SU-DHL-6 (cell line): ENCODE results near the gene ADGRG2.

Source experiments
- H2AFZ ChIP-seq: fragments of 200-600 bp; sonication (generic); 2 replicates; pipeline ENCODE4 v1.6.1; 2014; ENCODE audit warnings: low read depth, mild to moderate bottlenecking, moderate library complexity, mixed read lengths, antibody characterized with exemption, low read length; ENCODE audit not compliant: severe bottlenecking
- H3F3A ChIP-seq: fragments of 200-600 bp; shearing (Covaris generic); 2 replicates; pipeline ENCODE4 v1.6.0; 2016; ENCODE audit warnings: antibody characterized with exemption, mild to moderate bottlenecking; ENCODE audit not compliant: insufficient read depth
- H3K27ac ChIP-seq: fragments of 200-600 bp; sonication (generic); 2 replicates; pipeline ENCODE4 v1.5.1; 2016; ENCODE audit warnings: low read depth, mild to moderate bottlenecking, low read length, moderate library complexity, mixed read lengths
- H3K27me3 ChIP-seq: fragments of 200-600 bp; sonication (generic), shearing (Covaris generic); 2 replicates; pipeline ENCODE4 v1.6.0; 2014; ENCODE audit warnings: mild to moderate bottlenecking, low read length
- H3K36me3 ChIP-seq: fragments of 200-600 bp; sonication (generic); 2 replicates; pipeline ENCODE4 v1.6.1; 2014; ENCODE audit warnings: mild to moderate bottlenecking, low read length, mixed read lengths
- H3K4me2 ChIP-seq: fragments of 300-600, 200-600 bp; shearing (Covaris generic), sonication (generic); 2 replicates; pipeline ENCODE4 v1.6.0; 2014; ENCODE audit warnings: low read length, low read depth, mild to moderate bottlenecking; ENCODE audit not compliant: poor library complexity, severe bottlenecking
- H3K4me3 ChIP-seq: fragments of 200-600 bp; sonication (generic); 2 replicates; pipeline ENCODE4 v1.5.1; 2014; ENCODE audit warnings: antibody characterized with exemption, low read length, mild to moderate bottlenecking, mixed read lengths; ENCODE audit not compliant: insufficient read depth, poor library complexity, severe bottlenecking
- H3K79me2 ChIP-seq: fragments of 200-600 bp; sonication (generic); 2 replicates; pipeline ENCODE4 v1.6.1; 2014; ENCODE audit warnings: mild to moderate bottlenecking, low read length, moderate library complexity; ENCODE audit not compliant: insufficient read depth
- H3K9ac ChIP-seq: fragments of 200-600 bp; sonication (generic); 2 replicates; pipeline ENCODE4 v1.7.0; 2014; ENCODE audit warnings: mild to moderate bottlenecking, low read length
- H3K9me2 ChIP-seq: fragments of 200-600 bp; sonication (generic); replicated peaks from 2 replicates; pipeline ENCODE4 v1.6.1; 2014; ENCODE audit warnings: low read length; ENCODE audit not compliant: insufficient read depth
- H3K9me3 ChIP-seq: fragments of 200-600 bp; sonication (generic); 2 replicates; pipeline ENCODE4 v1.6.1; 2014; ENCODE audit warnings: low read length, mixed read lengths; ENCODE audit not compliant: insufficient read depth
- H4K20me1 ChIP-seq: fragments of 200-600 bp; sonication (generic); 2 replicates; pipeline ENCODE4 v1.6.1; 2014; ENCODE audit warnings: low read depth, mild to moderate bottlenecking, antibody characterized with exemption, low read length, moderate library complexity, mixed read lengths
- CTCF ChIP-seq: fragments of 200-600 bp; sonication (generic); IDR thresholded peaks from one replicate; pipeline ENCODE4 v1.5.1; 2017; ENCODE audit warnings: antibody characterized with exemption, mild to moderate bottlenecking, low read length, moderate library complexity; ENCODE audit not compliant: insufficient read depth, poor library complexity, severe bottlenecking
- EZH2phosphoT487 ChIP-seq: fragments of 200-600 bp; sonication (generic), shearing (Covaris generic); conservative IDR thresholded peaks from 2 replicates; pipeline ENCODE4 v1.6.1; 2018; ENCODE audit warnings: mild to moderate bottlenecking, antibody characterized with exemption, low read length, moderate library complexity, mixed read lengths

Gene ADGRG2

GRCh38 chrX:18949291-18949943 is 172.9 kb downstream of the ADGRG2 start:
- Histone ChIP-seq H3K27me3 (no peaks in the 10 kb centered on the region), H3K79me2 (no peaks in the 10 kb centered on the region), H3K9me3 (no peaks in the 10 kb centered on the region), H2AFZ (no peak overlapping the region), H4K20me1 (no peaks in the 10 kb centered on the region), H3F3A (no peaks in the 10 kb centered on the region), H3K27ac (no peak overlapping the region), H3K9me2 (no peaks in the 10 kb centered on the region), H3K36me3 (no peaks in the 10 kb centered on the region), H3K4me3 (no peak overlapping the region), H3K9ac (no peak overlapping the region), H3K4me2 (no peak overlapping the region)
- TF ChIP-seq EZH2phosphoT487 (no peak), CTCF (no peak)

- Histone ChIP-seq H2AFZ (no peak overlapping the region), H3K27me3 (no peaks in the 10 kb centered on the region)
Observed at GRCh38 chrX:18946611-18947010, 175.7 kb downstream of the ADGRG2 start.

DNA sequence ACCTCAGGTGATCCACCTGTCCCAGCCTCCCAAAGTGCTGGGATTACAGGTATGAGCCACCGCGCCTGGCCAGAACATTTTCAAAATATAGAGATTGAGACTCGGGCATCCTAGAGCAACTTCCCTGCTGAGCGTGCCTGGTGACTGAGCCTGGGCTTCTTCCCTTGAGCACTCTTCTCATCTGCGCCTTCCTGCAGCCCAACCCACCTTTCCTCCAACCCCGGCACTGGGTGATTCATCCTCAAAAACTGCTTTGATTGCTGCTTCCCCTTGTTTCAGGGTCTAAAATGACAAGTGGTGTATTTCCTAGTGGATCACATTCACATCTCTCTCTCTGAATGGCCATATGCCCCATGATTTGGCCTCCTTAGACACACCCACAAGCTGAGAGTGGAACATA is 176.1 kb downstream of the ADGRG2 start:
- no peak overlapping the region for H3K27ac ChIP-seq
- no peak for TF ChIP-seq EZH2phosphoT487
- TF ChIP-seq CTCF, result no peak
- no peaks in the 10 kb centered on the region for H3K9me2 ChIP-seq
- H3K4me3 ChIP-seq, result no peak overlapping the region
- no peaks in the 10 kb centered on the region for H3F3A ChIP-seq
- no peaks in the 10 kb centered on the region for H3K27me3 ChIP-seq
- H2AFZ ChIP-seq, result no peak overlapping the region
- no peaks in the 10 kb centered on the region for H4K20me1 ChIP-seq
- no peaks in the 10 kb centered on the region for H3K36me3 ChIP-seq
- H3K79me2 ChIP-seq, result no peaks in the 10 kb centered on the region
- H3K9ac ChIP-seq, result no peak overlapping the region
- no peak overlapping the region for H3K4me2 ChIP-seq
- H3K9me3 ChIP-seq, result no peaks in the 10 kb centered on the region

More at GRCh38 chrX:18946611-18947010, 175.7 kb downstream of the ADGRG2 start:
- H3K27ac ChIP-seq, result no peak overlapping the region
- H3K79me2 ChIP-seq, result no peaks in the 10 kb centered on the region
- H4K20me1 ChIP-seq, result no peaks in the 10 kb centered on the region
- H3K36me3 ChIP-seq, result no peaks in the 10 kb centered on the region
- no peaks in the 10 kb centered on the region for H3K9me3 ChIP-seq
- H3K9ac ChIP-seq, result no peak overlapping the region
- H3K4me2 ChIP-seq, result no peak overlapping the region
- H3F3A ChIP-seq, result no peaks in the 10 kb centered on the region
- TF ChIP-seq CTCF (no peak), EZH2phosphoT487 (no peak)
- H3K4me3 ChIP-seq, result no peak overlapping the region
- H3K9me2 ChIP-seq, result no peaks in the 10 kb centered on the region
